Measurements from ENCODE around the gene ETV3L. TPM values are rescaled to one million over a fixed set of nuclear protein-coding genes. Genes with fewer than 3 reads are reported as not detected.

Gene ETV3L
- total RNA-seq, 1 donor from 2014 or later = not detected

DNA sequence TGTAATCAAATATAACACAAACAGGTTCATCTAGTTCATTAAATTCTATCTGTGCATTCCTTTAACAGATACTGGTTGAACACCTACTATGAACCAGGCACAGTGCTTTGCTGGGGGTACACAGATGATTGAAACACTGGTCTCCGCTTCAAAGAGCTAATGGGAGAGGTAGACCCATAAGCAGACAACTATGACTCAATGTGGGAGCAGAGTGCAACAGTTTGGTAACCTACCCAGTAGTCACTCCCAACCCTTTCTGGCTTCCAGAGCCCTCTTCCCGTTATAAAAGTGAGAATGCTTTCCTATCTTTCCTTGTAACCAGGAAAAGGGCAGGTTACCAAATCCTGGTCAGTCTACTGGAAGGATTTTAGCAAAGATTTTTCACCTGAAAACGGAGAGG lies 46.6 kb upstream of the ETV3L start:
- peaks cover 2% of the 10 kb centered on the region for H3K36me3 Mint-ChIP-seq (ENCODE audit: low read depth, unreplicated experiment)
- H3K4me3 ChIP-seq (ENCODE audit: insufficient read depth, low read depth, low read length) = no peak overlapping the region
- no peaks in the 10 kb centered on the region for H4K20me1 ChIP-seq (ENCODE audit: insufficient read depth, low read length)
- no peaks in the 10 kb centered on the region for H3K9me3 ChIP-seq (ENCODE audit: insufficient read depth, low read depth, low read length)
- H3K79me2 ChIP-seq (ENCODE audit: insufficient read depth, low read length) = no peaks in the 10 kb centered on the region
- no peak for FAIRE-seq
- no peak overlapping the region for H3K27ac ChIP-seq (ENCODE audit: low read depth, low read length)
- TF ChIP-seq, protein P1, sequence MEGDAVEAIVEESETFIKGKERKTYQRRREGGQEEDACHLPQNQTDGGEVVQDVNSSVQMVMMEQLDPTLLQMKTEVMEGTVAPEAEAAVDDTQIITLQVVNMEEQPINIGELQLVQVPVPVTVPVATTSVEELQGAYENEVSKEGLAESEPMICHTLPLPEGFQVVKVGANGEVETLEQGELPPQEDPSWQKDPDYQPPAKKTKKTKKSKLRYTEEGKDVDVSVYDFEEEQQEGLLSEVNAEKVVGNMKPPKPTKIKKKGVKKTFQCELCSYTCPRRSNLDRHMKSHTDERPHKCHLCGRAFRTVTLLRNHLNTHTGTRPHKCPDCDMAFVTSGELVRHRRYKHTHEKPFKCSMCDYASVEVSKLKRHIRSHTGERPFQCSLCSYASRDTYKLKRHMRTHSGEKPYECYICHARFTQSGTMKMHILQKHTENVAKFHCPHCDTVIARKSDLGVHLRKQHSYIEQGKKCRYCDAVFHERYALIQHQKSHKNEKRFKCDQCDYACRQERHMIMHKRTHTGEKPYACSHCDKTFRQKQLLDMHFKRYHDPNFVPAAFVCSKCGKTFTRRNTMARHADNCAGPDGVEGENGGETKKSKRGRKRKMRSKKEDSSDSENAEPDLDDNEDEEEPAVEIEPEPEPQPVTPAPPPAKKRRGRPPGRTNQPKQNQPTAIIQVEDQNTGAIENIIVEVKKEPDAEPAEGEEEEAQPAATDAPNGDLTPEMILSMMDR (IDR thresholded peaks at IDR 0.05; ENCODE audit: insufficient read depth, low read depth, low read length) = no peak
- H3K36me3 ChIP-seq (ENCODE audit: insufficient read depth, low read length) = no peaks in the 10 kb centered on the region
- no peak for DNase-seq (ENCODE audit: low read depth)
- no peak overlapping the region for H3K27ac Mint-ChIP-seq (ENCODE audit: unreplicated experiment)
- no peak overlapping the region for H3K4me2 ChIP-seq (ENCODE audit: low read length)
- H3K4me3 Mint-ChIP-seq (ENCODE audit: unreplicated experiment) = no peak overlapping the region
- no peak overlapping the region for H2AFZ ChIP-seq (ENCODE audit: low read depth, low read length)
- H3K4me1 Mint-ChIP-seq (ENCODE audit: low read depth, unreplicated experiment) = peaks cover 20% of the 10 kb centered on the region
- peaks cover 4% of the 10 kb centered on the region for H3K27me3 Mint-ChIP-seq (ENCODE audit: low read depth, unreplicated experiment)
- H3K4me1 ChIP-seq (ENCODE audit: insufficient read depth, low read length) = no peaks in the 10 kb centered on the region
- peaks cover 3% of the 10 kb centered on the region for H3K9me3 Mint-ChIP-seq (ENCODE audit: unreplicated experiment)
- no peaks in the 10 kb centered on the region for H3K27me3 ChIP-seq (ENCODE audit: insufficient read depth, low read length)
- H3K9ac ChIP-seq (ENCODE audit: low read length) = no peak overlapping the region

DNA sequence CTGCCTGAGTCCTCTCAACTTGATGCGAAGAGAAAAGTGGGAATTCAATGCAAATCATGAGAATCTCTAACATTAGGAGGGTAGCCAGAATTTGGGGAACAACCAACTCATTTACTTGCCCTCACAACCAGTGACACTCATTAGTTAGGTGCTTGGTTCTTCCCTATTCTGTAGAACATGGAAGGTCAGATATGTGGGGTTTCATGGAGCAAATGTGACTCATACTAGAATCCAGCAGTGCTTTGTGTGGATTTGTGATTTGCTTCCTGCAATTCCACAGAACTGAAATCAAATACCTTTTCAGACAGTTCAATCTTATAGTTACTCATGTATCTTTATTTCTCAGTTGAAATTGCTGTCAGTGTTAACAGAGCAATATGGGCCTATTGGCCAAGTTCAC lies 45.5 kb upstream of the ETV3L start:
- H3K27me3 ChIP-seq (ENCODE audit: insufficient read depth, low read length) = no peaks in the 10 kb centered on the region
- H3K9ac ChIP-seq (ENCODE audit: low read length) = no peak overlapping the region
- Mint-ChIP-seq H3K36me3 (ENCODE audit: low read depth, unreplicated experiment) (no peaks in the 10 kb centered on the region), H3K9me3 (ENCODE audit: unreplicated experiment) (peaks cover 3% of the 10 kb centered on the region), H3K27ac (ENCODE audit: unreplicated experiment) (no peak overlapping the region), H3K4me1 (ENCODE audit: low read depth, unreplicated experiment) (peaks cover 20% of the 10 kb centered on the region), H3K4me3 (ENCODE audit: unreplicated experiment) (no peak overlapping the region), H3K27me3 (ENCODE audit: low read depth, unreplicated experiment) (no peaks in the 10 kb centered on the region)
- no peaks in the 10 kb centered on the region for H3K36me3 ChIP-seq (ENCODE audit: insufficient read depth, low read length)
- FAIRE-seq (no peak), DNase-seq (ENCODE audit: low read depth) (peak; percentile 18)
- H3K9me3 ChIP-seq (ENCODE audit: insufficient read depth, low read depth, low read length) = no peaks in the 10 kb centered on the region
- no peak overlapping the region for H3K4me2 ChIP-seq (ENCODE audit: low read length)
- H4K20me1 ChIP-seq (ENCODE audit: insufficient read depth, low read length) = no peaks in the 10 kb centered on the region
- no peak overlapping the region for H3K27ac ChIP-seq (ENCODE audit: low read depth, low read length)
- no peak overlapping the region for H2AFZ ChIP-seq (ENCODE audit: low read depth, low read length)
- TF ChIP-seq, protein P1 (IDR thresholded peaks at IDR 0.05; ENCODE audit: insufficient read depth, low read depth, low read length) = no peak
- TF ChIP-seq EZH2 (IDR thresholded peaks at IDR 0.05; ENCODE audit: insufficient read depth, low read length) = no peak
- H3K4me1 ChIP-seq (ENCODE audit: insufficient read depth, low read length) = no peaks in the 10 kb centered on the region
- H3K4me3 ChIP-seq (ENCODE audit: insufficient read depth, low read depth, low read length) = no peak overlapping the region
- H3K79me2 ChIP-seq (ENCODE audit: insufficient read depth, low read length) = no peaks in the 10 kb centered on the region

DNA sequence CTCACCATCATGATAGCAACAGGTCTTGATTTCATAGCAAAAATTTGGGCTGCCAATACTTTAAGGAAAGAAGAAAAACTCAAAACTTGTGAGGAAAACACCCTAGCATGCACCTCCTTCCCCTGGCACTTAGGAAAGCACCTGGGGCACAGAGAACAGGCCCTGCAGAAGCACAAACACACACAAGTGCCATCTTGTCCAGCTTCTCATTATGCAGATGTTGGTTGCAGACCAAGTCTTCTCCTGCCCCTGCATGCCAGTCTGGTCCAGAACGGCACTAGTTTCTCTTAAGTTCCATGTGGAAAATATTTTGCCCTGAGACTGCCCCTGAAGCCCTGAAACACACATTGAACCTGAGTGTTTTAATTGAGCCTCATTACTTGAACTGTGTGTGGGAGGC lies 44.9 kb upstream of the ETV3L start:
- peaks cover 3% of the 10 kb centered on the region for H3K9me3 Mint-ChIP-seq (ENCODE audit: unreplicated experiment)
- no peaks in the 10 kb centered on the region for H3K27me3 Mint-ChIP-seq (ENCODE audit: low read depth, unreplicated experiment)
- H3K4me1 ChIP-seq (ENCODE audit: insufficient read depth, low read length) = no peaks in the 10 kb centered on the region
- H3K27ac ChIP-seq (ENCODE audit: low read depth, low read length) = no peak overlapping the region
- no peak overlapping the region for H3K27ac Mint-ChIP-seq (ENCODE audit: unreplicated experiment)
- no peak overlapping the region for H3K4me2 ChIP-seq (ENCODE audit: low read length)
- DNase-seq (ENCODE audit: low read depth) = no peak
- TF ChIP-seq EZH2 (IDR thresholded peaks at IDR 0.05; ENCODE audit: insufficient read depth, low read length) = no peak
- TF ChIP-seq, protein P1 (IDR thresholded peaks at IDR 0.05; ENCODE audit: insufficient read depth, low read depth, low read length) = no peak
- no peaks in the 10 kb centered on the region for H3K27me3 ChIP-seq (ENCODE audit: insufficient read depth, low read length)
- no peaks in the 10 kb centered on the region for H3K79me2 ChIP-seq (ENCODE audit: insufficient read depth, low read length)
- H2AFZ ChIP-seq (ENCODE audit: low read depth, low read length) = no peak overlapping the region
- H3K9ac ChIP-seq (ENCODE audit: low read length) = no peak overlapping the region
- H3K36me3 ChIP-seq (ENCODE audit: insufficient read depth, low read length) = no peaks in the 10 kb centered on the region
- H4K20me1 ChIP-seq (ENCODE audit: insufficient read depth, low read length) = no peaks in the 10 kb centered on the region
- H3K36me3 Mint-ChIP-seq (ENCODE audit: low read depth, unreplicated experiment) = no peaks in the 10 kb centered on the region
- H3K4me3 ChIP-seq (ENCODE audit: insufficient read depth, low read depth, low read length) = no peak overlapping the region
- H3K9me3 ChIP-seq (ENCODE audit: insufficient read depth, low read depth, low read length) = no peaks in the 10 kb centered on the region
- H3K4me1 Mint-ChIP-seq (ENCODE audit: low read depth, unreplicated experiment) = peaks cover 20% of the 10 kb centered on the region
- no peak overlapping the region for H3K4me3 Mint-ChIP-seq (ENCODE audit: unreplicated experiment)
- FAIRE-seq = no peak
